WTC11 (cell line): ENCODE results near the gene COA1.

Experiments
- CREM ChIP-seq: sonication (generic); formaldehyde crosslinking; IDR thresholded peaks from 2 replicates; pipeline ENCODE4 v1.8.1; 2022; ENCODE audit warnings: mild to moderate bottlenecking, missing genetic modification reagents, moderate library complexity
- ESRRA ChIP-seq: sonication (generic); formaldehyde crosslinking; IDR thresholded peaks from 2 replicates; pipeline ENCODE4 v1.8.1; 2022; ENCODE audit warnings: mild to moderate bottlenecking, missing genetic modification reagents, borderline replicate concordance
- FOXJ3 ChIP-seq: sonication (generic); formaldehyde crosslinking; IDR thresholded peaks from 2 replicates; pipeline ENCODE4 v1.9.0; 2021; ENCODE audit warnings: missing genetic modification reagents, mild to moderate bottlenecking, borderline replicate concordance
- JUN ChIP-seq: sonication (generic); formaldehyde crosslinking; IDR thresholded peaks from 2 replicates; pipeline ENCODE4 v1.8.0; 2023; ENCODE audit warnings: mild to moderate bottlenecking, missing genetic modification reagents
- SMAD4 ChIP-seq: sonication (generic); formaldehyde crosslinking; IDR thresholded peaks from 2 replicates; pipeline ENCODE4 v1.8.0; 2022; ENCODE audit warnings: mild to moderate bottlenecking, missing genetic modification reagents
- TP53 ChIP-seq: sonication (generic); formaldehyde crosslinking; IDR thresholded peaks from 2 replicates; pipeline ENCODE4 v1.8.1; 2023; ENCODE audit warnings: mild to moderate bottlenecking, missing genetic modification reagents
- ZNF121 ChIP-seq: sonication (generic); formaldehyde crosslinking; IDR thresholded peaks from 2 replicates; pipeline ENCODE4 v1.8.0; 2023; ENCODE audit warnings: missing genetic modification reagents
- TF ChIP-seq, protein P1 (sequence below): fragments of 200-600 bp; IDR thresholded peaks from 2 replicates; pipeline ENCODE4 v1.8.0; 2022; ENCODE audit warnings: antibody characterized with exemption
- TF ChIP-seq, protein P2 (sequence below): sonication (generic); formaldehyde crosslinking; IDR thresholded peaks from 2 replicates; pipeline ENCODE4 v1.8.1; 2022; ENCODE audit warnings: low read depth, mild to moderate bottlenecking, moderate library complexity, missing genetic modification reagents, borderline replicate concordance
- TF ChIP-seq, protein P3 (sequence below): sonication (generic); formaldehyde crosslinking; IDR thresholded peaks from 2 replicates; pipeline ENCODE4 v1.8.0; 2022; ENCODE audit warnings: mild to moderate bottlenecking, missing genetic modification reagents
- TF ChIP-seq, protein P4 (sequence below): sonication (generic); formaldehyde crosslinking; IDR thresholded peaks from 2 replicates; pipeline ENCODE4 v1.8.1; 2023; ENCODE audit warnings: mild to moderate bottlenecking, missing genetic modification reagents, moderate library complexity
- TF ChIP-seq, protein P5 (sequence below): sonication (generic); formaldehyde crosslinking; IDR thresholded peaks from 2 replicates; pipeline ENCODE4 v1.8.0; 2022; ENCODE audit warnings: mild to moderate bottlenecking, missing genetic modification reagents
- TF ChIP-seq, protein P6 (sequence below): sonication (generic); formaldehyde crosslinking; IDR thresholded peaks from 2 replicates; pipeline ENCODE4 v1.8.1; 2022; ENCODE audit warnings: mild to moderate bottlenecking, missing genetic modification reagents, moderate library complexity, borderline replicate concordance

DNA sequence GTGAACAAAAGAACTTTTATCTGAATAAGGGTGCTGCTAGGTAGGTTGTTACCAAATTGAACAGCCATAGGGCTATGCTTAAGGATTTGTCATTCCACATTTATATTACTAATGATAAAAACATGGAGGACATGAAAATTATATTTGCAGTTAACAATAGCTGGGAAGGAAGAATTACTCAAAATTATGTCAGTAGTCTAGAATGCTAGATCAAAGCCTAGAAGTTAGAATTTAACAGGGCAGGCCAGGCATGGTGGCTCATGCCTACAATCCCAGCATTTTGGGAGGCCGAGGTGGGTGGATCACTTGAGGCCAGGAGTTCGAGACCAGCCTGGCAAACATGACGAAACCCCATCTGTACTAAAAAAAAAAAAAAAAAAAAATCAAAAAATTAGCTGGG lies 137.0 kb downstream of the COA1 start:
- TF ChIP-seq TP53 (CRISPR knock-in tag) (no peak), ZNF121 (CRISPR knock-in tag) (no peak), ESRRA (no peak), FOXJ3 (CRISPR knock-in tag) (no peak), CREM (CRISPR knock-in tag) (no peak), JUN (CRISPR knock-in tag) (no peak), SMAD4 (CRISPR knock-in tag) (no peak)
- TF ChIP-seq, protein P1, sequence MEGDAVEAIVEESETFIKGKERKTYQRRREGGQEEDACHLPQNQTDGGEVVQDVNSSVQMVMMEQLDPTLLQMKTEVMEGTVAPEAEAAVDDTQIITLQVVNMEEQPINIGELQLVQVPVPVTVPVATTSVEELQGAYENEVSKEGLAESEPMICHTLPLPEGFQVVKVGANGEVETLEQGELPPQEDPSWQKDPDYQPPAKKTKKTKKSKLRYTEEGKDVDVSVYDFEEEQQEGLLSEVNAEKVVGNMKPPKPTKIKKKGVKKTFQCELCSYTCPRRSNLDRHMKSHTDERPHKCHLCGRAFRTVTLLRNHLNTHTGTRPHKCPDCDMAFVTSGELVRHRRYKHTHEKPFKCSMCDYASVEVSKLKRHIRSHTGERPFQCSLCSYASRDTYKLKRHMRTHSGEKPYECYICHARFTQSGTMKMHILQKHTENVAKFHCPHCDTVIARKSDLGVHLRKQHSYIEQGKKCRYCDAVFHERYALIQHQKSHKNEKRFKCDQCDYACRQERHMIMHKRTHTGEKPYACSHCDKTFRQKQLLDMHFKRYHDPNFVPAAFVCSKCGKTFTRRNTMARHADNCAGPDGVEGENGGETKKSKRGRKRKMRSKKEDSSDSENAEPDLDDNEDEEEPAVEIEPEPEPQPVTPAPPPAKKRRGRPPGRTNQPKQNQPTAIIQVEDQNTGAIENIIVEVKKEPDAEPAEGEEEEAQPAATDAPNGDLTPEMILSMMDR = no peak
- TF ChIP-seq, protein P2, sequence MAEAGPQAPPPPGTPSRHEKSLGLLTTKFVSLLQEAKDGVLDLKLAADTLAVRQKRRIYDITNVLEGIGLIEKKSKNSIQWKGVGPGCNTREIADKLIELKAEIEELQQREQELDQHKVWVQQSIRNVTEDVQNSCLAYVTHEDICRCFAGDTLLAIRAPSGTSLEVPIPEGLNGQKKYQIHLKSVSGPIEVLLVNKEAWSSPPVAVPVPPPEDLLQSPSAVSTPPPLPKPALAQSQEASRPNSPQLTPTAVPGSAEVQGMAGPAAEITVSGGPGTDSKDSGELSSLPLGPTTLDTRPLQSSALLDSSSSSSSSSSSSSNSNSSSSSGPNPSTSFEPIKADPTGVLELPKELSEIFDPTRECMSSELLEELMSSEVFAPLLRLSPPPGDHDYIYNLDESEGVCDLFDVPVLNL (CRISPR knock-in tag) = no peak
- TF ChIP-seq, protein P3, sequence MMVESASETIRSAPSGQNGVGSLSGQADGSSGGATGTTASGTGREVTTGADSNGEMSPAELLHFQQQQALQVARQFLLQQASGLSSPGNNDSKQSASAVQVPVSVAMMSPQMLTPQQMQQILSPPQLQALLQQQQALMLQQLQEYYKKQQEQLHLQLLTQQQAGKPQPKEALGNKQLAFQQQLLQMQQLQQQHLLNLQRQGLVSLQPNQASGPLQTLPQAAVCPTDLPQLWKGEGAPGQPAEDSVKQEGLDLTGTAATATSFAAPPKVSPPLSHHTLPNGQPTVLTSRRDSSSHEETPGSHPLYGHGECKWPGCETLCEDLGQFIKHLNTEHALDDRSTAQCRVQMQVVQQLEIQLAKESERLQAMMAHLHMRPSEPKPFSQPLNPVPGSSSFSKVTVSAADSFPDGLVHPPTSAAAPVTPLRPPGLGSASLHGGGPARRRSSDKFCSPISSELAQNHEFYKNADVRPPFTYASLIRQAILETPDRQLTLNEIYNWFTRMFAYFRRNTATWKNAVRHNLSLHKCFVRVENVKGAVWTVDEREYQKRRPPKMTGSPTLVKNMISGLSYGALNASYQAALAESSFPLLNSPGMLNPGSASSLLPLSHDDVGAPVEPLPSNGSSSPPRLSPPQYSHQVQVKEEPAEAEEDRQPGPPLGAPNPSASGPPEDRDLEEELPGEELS (CRISPR knock-in tag) = no peak
- TF ChIP-seq, protein P4, sequence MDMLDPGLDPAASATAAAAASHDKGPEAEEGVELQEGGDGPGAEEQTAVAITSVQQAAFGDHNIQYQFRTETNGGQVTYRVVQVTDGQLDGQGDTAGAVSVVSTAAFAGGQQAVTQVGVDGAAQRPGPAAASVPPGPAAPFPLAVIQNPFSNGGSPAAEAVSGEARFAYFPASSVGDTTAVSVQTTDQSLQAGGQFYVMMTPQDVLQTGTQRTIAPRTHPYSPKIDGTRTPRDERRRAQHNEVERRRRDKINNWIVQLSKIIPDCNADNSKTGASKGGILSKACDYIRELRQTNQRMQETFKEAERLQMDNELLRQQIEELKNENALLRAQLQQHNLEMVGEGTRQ (CRISPR knock-in tag) = no peak
- TF ChIP-seq, protein P5, sequence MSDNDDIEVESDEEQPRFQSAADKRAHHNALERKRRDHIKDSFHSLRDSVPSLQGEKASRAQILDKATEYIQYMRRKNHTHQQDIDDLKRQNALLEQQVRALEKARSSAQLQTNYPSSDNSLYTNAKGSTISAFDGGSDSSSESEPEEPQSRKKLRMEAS = no peak
- TF ChIP-seq, protein P6, sequence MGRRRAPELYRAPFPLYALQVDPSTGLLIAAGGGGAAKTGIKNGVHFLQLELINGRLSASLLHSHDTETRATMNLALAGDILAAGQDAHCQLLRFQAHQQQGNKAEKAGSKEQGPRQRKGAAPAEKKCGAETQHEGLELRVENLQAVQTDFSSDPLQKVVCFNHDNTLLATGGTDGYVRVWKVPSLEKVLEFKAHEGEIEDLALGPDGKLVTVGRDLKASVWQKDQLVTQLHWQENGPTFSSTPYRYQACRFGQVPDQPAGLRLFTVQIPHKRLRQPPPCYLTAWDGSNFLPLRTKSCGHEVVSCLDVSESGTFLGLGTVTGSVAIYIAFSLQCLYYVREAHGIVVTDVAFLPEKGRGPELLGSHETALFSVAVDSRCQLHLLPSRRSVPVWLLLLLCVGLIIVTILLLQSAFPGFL (CRISPR knock-in tag) = no peak
